ENCODE results near the gene LSM12.

GRCh38 chr17:44049294-44050060 is 17.0 kb downstream of the LSM12 start:
- TF ChIP-seq, protein P1, sequence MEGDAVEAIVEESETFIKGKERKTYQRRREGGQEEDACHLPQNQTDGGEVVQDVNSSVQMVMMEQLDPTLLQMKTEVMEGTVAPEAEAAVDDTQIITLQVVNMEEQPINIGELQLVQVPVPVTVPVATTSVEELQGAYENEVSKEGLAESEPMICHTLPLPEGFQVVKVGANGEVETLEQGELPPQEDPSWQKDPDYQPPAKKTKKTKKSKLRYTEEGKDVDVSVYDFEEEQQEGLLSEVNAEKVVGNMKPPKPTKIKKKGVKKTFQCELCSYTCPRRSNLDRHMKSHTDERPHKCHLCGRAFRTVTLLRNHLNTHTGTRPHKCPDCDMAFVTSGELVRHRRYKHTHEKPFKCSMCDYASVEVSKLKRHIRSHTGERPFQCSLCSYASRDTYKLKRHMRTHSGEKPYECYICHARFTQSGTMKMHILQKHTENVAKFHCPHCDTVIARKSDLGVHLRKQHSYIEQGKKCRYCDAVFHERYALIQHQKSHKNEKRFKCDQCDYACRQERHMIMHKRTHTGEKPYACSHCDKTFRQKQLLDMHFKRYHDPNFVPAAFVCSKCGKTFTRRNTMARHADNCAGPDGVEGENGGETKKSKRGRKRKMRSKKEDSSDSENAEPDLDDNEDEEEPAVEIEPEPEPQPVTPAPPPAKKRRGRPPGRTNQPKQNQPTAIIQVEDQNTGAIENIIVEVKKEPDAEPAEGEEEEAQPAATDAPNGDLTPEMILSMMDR (IDR thresholded peaks at IDR 0.05; ENCODE audit: low read depth, low read length, poor library complexity, severe bottlenecking) = no peak
- TF ChIP-seq EZH2phosphoT487 (IDR thresholded peaks at IDR 0.05; ENCODE audit: borderline replicate concordance, low read length) = no peak
